HG02588 (cell line): Measurements from ENCODE around the gene PCP4L1.

Source experiments
- ATAC-seq: cut with Tn5 transposase; IDR thresholded peaks from one replicate; pipeline ENCODE4 v1.9.1; 2021; ENCODE audit warnings: mild to moderate bottlenecking, moderate library complexity; ENCODE audit not compliant: unreplicated experiment

Gene PCP4L1

GRCh38 chr1:161265305-161265704 is 6.8 kb downstream of the PCP4L1 start:
- ATAC-seq: no peak

- no peak for ATAC-seq
These were observed 7.7 kb downstream of the PCP4L1 start for GRCh38 chr1:161266202-161266601.

GRCh38 chr1:161266836-161267235 is 8.3 kb downstream of the PCP4L1 start:
- no peak for ATAC-seq

- ATAC-seq: no peak
These were observed 8.8 kb downstream of the PCP4L1 start for GRCh38 chr1:161267321-161267720.

GRCh38 chr1:161273402-161273801 is 14.9 kb downstream of the PCP4L1 start:
- no peak for ATAC-seq

- ATAC-seq: no peak
These were observed 16.3 kb downstream of the PCP4L1 start for GRCh38 chr1:161274874-161275273.

- ATAC-seq: no peak
These were observed 24.4 kb downstream of the PCP4L1 start for GRCh38 chr1:161282991-161283390.

- ATAC-seq: no peak
These were observed 26.6 kb downstream of the PCP4L1 start for GRCh38 chr1:161285113-161285512.

- ATAC-seq: no peak
These were observed 27.0 kb downstream of the PCP4L1 start for GRCh38 chr1:161285521-161285920.

GRCh38 chr1:161287482-161288054 is 29.0 kb downstream of the PCP4L1 start:
- no peak for ATAC-seq

GRCh38 chr1:161290779-161291178 is 32.2 kb downstream of the PCP4L1 start:
- no peak for ATAC-seq

- ATAC-seq: no peak
These were observed 38.9 kb downstream of the PCP4L1 start for GRCh38 chr1:161297415-161297814.

- ATAC-seq: no peak
These were observed 39.6 kb downstream of the PCP4L1 start for GRCh38 chr1:161298116-161298515.

GRCh38 chr1:161299347-161299746 is 40.8 kb downstream of the PCP4L1 start:
- no peak for ATAC-seq

- no peak for ATAC-seq
These were observed 41.9 kb downstream of the PCP4L1 start for GRCh38 chr1:161300478-161300877.

- ATAC-seq: no peak
These were observed 46.7 kb downstream of the PCP4L1 start for GRCh38 chr1:161304927-161305866.

GRCh38 chr1:161305867-161306519 is 47.4 kb downstream of the PCP4L1 start:
- peak; percentile 74 for ATAC-seq

GRCh38 chr1:161307230-161307768 is 48.8 kb downstream of the PCP4L1 start:
- ATAC-seq: no peak

- no peak for ATAC-seq
These were observed 49.5 kb downstream of the PCP4L1 start for GRCh38 chr1:161307892-161308638.

- ATAC-seq: no peak
These were observed 51.3 kb downstream of the PCP4L1 start, which contains the start of gene MPZ for GRCh38 chr1:161309868-161310267. MPZ (minus strand) TSS chr1:161309968; CDS start chr1:161309905, 63 bp downstream.
